ENCODE results near the gene CFAP74.
"Not testable (repeated sequence)": the region's sequence is repeated elsewhere in the genome, so short reads cannot be mapped to it uniquely, and the experiment has no call there.

The CFAP74 gene

DNA sequence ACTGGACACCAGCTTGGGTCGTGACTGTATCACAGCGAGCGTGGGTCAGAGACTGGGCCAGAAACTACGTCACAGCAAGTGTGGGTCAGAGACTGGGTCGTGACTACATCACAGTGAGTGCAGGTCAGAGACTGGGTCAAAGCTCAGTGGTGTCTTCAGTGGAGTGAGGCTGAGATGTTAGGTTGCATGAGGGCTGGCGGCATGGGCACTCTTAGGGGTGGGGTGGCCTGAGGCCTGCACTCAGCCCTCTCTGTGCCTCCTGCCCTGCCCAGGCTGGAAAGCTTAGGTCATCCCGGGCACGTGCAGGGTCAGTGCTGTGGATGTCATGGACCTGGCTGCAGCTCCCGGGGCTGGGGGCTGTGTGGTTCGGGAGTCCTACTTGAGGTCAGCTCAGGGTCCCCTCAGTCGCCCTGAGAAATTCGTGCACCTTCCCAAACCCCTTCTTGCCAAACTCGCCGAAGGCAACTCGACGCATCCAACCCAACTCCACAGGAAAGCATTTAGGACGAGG lies 19.0 kb downstream of the CFAP74 start:
- no peak for DNase-seq

DNA sequence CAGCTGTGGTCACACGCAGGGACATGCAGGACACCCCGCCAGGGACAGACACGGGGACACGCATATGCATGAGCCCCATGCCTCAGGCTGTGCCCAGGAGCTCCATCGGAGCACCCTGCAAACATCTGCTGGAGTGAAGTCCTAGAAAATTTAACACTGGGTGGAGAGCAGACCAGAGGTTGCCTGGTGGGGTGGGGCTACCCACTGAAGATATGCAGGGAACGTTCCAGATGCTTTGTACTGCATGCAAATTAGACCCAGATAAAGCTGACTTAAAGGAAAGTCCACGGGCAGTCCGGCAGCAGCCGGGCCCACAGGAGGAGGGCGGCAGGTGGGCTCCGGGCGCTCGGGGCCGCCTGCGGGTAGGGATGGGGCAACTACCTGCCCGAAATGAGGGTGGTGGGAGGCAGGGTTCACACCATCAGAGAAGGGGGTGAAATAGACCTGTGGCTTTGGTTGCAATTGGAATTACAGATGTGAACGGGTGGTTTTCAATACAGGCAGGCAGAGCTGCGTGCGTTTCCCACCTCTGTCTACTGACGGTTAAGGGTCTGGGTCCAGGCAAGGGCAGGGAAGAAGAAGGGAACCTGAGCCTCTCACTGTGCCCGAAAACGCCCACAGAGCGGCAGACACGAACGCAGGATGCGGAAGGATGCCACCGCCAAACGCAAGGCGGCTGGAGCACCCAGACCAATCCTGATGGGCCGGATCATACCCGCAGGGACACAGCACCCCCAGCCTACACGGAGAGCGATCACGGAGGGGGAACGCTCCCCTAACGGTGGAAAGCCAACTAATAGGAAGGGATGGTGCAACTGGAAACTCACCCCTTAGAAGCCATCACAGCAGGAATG lies 21.0 kb downstream of the CFAP74 start:
- DNase-seq = no peak

DNA sequence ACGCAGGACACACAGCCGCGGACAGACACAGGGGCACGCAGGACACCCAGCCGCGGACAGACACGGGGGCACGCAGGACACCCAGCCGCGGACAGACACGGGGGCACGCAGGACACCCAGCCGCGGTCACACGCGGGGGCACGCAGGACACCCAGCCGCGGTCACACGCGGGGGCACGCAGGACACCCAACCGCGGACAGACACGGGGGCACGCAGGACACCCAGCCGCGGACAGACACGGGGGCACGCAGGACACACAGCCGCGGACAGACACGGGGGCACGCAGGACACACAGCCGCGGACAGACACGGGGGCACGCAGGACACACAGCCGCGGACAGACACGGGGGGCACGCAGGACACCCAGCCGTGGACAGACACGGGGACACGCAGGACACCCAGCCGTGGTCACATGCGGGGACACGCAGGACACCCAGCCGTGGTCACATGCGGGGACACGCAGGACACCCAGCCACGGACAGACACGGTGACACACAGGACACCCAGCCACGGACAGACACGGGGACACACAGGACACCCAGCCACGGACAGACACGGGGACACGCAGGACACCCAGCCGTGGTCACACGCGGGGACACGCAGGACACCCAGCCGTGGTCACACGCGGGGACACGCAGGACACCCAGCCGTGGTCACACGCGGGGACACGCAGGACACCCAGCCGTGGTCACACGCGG lies 21.8 kb downstream of the CFAP74 start:
- DNase-seq = not testable (repeated sequence)

DNA sequence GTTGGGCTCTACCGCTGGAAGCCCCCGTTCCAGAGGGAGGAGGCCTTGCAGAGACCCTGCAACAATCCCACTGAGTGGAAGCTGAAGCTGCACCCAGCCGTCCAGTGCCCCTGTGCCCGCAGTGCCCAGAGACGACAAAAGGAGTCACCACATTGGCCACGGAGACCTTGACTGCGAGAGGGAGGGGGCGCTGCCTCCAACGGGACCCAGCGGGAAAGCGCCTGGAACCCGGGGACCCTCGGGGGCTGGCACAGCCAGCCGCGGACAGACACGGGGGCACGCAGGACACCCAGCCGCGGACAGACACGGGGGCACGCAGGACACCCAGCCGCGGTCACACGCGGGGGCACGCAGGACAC lies 22.5 kb downstream of the CFAP74 start:
- DNase-seq = no peak

DNA sequence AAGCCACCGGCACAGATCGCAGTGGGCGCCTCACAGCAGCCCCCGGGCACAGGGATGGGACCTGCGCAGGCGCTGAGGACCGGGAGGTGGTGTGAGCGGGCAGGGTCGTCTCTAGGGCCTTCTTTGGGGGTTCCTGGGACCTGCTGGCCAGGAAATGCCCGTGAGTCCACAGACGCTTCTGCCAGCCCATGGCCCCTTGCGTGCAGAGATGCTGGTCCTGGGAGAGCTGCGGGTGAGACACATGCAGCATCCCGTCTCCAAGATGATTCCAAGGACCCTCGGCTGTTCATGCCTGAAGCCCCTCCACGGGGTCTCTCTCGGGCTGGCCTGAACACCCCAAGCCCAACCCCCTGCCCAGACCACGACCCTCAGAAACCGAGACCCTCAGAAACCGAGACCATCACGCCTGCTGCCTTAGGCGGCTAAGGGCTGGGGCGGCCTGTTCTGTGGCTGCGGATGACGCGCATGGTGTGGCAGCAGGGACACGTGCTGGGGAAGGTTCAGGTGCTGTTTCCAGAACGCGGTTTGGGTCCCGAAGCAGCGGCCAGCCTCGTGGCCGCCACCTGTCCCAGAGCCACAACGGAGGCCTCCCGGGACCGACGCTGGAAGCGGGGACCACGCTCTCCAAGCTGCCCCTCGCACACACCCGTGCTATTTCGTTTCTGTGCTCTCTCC lies 23.0 kb downstream of the CFAP74 start:
- DNase-seq = no peak

DNA sequence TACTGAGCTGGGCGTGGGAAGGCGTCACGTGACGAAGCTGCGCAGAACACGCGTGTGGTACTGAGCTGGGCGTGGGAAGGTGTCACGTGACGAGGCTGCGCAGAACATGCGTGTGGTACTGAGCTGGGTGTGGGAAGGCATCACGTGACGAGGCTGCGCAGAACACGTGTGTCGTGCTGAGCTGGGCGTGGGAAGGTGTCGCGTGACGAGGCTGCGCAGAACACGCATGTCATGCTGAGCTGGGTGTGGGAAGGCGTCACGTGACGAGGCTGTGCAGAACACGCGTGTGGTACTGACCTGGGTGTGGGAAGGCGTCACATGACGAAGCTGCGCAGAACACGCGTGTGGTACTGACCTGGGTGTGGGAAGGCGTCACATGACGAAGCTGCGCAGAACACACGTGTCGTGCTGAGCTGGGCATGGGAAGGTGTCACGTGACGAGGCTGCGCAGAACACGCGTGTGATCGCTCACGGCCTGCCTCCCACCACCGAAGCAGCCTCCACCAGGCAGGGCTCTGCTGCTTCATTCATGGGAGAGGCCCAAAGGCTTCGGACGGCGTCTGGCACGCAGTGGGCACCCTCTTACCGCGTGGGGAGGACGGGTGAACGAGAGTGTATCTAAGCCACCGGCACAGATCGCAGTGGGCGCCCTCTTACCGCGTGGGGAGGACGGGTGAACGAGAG lies 24.0 kb downstream of the CFAP74 start:
- no peak for DNase-seq

DNA sequence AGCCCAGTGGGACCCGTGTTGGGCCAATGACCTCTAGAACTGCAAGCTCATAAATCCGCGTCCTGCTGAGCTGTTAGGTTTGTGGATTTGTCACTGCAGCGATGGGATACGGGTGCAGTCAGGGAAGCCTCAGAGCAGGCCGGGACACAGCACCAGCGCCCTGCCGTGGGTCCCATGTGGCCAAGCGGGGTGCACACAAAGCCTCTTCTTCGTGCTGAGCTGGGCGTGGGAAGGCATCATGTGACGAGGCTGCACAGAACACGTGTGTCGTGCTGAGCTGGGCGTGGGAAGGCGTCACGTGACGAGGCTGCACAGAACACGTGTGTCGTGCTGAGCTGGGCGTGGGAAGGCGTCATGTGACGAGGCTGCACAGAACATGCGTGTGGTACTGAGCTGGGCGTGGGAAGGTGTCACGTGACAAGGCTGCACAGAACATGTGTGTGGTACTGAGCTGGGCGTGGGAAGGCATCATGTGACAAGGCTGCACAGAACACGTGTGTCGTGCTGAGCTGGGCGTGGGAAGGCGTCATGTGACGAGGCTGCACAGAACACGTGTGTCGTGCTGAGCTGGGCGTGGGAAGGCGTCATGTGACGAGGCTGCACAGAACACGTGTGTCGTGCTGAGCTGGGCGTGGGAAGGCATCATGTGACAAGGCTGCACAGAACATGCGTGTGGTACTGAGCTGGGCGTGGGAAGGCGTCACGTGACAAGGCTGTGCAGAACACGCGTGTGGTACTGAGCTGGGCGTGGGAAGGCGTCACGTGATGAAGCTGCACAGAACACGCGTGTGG lies 24.7 kb downstream of the CFAP74 start:
- not testable (repeated sequence) for DNase-seq

DNA sequence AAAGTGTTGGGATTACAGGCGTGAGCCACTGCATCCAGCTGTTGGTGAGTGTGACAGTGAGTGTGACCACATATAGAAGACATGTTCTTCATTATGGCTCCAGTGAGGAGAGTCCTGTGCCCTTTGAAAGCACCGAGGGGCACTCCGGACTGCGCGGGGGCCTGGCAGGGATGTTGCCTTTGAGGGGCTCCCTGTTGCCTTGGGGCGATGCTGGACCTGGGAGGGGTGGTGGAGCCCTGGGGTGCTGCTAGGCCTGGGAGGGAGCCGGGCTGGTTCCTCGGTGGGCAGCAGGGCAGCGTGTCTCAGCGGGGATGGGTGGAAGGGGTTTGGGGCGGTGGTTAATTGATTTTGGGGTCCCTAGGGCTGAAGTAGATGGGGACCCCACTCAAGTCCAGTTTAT lies 25.5 kb downstream of the CFAP74 start:
- no peak for DNase-seq

DNA sequence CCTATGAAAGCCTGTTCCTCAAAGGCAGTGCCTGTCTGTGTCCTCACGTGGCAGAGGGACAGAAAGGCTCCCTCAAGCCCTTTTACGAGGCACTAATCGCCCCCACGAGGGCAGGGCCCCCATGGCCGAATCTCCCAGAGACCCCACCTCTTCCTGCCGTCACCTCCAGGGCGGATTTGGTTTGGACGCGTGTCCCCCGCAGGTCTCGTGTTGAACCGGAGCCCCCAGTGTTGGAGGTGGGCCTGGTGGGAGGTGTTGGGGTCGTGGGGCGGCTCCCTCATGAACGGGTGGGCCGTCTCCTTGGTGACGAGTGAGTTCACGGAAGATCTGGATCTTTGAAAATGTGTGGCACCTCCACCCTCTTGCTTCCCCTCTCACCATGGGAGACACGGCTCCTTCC lies 27.6 kb downstream of the CFAP74 start:
- no peak for DNase-seq

DNA sequence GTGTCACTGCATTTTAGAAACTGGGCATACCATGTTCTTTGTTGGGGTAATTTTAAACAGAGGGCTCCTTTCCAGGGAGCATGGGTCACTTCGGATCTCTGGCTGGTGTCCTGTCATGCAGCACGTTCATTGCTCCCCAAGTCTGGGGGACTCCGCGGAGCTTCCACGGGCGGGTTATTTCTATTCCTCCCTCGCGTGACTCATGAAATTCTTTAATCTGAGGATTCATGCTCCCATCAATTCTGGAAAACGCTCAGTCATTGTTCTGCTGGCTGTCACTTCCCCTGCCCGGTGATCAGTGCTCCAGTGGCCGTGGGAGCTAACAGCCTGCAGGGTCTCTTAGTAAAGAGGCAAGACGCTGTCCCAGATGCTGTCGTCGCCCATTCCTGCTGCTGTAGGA lies 28.1 kb downstream of the CFAP74 start:
- DNase-seq = no peak

DNA sequence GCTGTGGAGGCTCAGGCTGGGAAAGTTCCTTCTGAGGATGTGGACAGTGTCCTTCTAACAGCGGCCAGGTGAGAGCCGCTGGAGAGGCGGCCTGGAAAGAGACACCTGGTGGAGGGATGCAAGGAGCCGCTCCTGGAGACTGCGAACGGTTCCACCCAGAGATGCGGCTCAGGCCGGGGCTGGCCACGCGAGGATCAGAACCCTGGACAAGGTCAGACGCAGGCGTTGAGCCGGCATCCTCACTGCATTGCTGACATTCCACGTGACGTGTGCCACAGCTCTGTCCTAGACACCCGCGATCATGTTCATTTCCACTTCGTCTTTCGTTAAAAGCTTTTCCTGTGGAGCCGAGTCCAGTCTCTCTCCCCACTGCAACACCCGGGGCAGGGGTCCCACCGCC lies 28.8 kb downstream of the CFAP74 start:
- DNase-seq = no peak

DNA sequence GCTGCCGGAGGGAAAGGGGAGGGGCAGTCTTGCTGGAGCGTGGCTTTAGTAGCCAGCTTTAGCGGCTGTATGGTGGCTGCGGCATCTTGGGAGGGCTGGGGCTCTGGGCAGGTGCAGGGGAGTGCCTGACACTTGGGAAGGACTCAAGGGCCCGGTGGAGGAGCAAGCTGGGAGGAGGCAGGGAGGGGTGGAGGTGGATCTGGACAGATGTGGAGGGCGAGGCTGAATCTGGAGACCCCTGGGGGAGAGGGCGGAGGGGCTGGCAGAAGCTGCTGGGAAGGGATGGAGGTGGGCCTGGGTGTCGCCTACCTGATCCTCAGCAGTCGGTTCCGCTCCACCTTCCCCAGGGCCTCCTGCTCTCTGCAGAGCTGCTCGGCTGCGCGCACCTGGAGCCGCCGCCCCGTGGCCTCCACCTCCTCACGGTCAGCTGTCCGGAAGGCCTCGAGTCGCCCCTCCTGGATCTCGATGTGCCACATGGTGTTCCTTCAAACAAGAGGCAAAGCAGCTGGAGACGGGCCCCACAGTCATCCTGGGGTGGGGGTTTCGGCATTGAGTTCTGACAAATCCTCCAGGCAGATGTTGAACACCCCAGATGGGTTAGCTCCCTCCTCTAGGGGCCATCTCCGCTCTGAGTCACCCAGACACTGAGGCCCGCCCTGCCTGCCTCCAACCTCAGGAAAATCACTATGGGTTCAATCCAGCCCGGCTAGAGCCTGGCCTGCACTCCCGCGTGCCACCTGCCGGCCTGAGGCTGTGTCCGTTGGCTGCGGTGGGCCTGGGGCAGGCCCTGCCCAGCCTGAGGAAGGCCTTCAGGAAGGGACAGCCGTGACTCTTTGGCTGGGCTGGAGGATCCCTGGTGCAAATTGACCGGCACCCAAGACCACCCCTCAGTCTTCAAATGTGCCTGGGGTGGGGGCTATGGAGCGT lies 29.6 kb downstream of the CFAP74 start:
- no peak for DNase-seq

DNA sequence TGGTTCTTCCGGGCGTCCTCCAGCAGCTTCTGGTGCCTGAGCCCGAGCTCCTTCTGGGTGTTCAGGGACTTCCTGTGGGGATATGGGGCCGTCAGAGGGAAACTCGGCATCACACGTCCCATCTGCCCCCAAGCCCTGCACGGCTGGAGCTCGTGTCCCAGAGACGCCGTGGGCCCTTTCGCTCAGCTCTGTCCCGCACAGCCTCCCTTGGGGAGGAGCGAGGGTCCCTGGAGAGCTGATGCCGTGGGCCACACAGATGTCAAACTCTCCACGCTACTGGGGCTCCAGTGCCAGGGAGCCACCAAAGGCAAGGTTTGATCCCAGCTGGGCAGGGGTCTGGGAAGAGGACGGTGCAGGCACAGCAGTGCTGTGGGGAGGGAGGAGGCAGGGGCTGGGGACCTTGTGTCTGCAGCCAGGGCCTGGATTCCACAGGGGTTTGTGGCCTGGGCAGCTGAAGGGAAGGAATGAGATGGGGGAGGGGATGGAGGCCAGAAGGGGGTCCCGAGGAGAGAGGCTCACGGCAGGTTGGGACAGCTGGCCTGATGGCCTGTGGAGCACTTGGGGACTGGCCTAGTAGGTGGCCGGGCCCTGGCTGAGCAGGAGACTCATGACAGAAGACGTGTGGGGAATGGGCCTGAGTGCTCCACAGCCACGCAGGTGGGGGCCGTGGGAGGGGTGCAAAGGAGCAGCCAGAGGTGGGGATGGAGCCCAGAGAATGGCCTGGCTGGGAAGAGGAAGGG lies 30.4 kb downstream of the CFAP74 start:
- DNase-seq = no peak

DNA sequence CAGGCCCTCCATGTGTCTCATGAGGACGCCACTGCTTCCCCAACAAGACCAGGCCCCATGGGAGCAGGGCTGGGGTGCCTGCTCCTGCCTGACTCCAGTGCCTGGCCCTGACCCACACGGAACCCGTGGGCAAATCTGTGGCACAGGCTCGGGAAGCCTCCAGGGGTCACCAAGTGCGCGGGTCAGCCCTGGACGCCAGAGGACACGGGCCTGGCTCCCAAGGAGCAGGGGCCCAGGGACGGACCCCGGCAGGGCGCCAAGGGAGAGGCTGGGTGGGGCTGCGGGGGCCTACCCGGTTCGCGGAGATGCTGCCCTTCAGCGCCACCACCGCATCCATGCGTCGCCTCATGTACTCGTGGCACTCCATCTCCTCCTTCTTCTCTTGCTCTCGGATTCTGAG lies 31.9 kb downstream of the CFAP74 start:
- no peak for DNase-seq

DNA sequence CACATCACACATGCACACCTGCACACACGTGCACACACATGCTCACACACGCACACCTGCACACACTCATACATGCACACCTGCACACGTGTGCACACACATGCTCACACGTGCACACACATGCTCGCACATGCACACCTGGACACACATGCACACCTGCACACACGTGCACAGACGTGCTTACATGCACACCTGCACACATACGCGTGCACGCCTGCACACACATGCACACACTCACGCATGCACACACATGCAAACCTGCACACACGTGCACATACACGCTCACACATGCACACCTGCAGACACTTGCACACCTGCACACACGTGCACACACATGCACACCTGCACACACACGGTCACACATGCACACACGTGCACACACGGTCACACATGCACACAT lies 32.6 kb downstream of the CFAP74 start:
- no peak for DNase-seq

DNA sequence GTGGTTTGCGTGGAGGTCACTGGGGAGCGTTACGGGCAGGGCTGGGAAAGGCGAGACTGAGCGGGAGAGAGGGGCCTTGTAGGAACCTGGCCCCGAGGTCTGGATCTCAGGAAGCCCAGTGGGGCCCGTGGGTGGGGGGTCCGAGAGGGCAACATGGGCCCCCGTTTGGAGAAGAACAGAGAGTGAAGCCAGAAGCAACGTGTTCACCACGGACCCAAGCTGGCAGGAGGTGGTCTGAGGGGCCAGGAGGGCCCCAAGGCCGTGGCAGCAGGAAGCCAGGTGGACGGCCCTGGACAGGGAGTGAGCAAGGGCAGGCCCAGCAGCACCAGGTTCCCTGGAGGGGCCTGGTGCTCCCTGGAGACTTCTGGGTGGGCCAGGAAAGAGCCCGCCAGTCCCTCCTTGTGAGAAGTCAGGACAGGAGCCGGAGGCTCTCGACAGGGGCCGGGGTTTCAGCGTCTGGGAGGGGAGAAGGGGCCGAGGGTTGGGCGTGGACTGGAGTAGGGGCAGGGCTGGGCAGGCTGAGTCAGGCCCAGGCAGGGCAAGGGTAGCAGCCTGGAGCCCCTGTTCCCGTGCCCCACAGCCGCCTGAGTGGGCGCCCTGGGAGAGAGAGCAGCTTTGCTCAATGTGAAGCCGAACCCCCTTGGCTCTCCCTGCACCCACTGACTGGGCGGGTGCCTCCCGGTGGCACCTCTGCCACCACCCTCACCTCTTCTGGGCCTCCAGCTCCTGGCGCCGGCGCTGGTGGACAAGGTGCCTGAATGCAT lies 33.5 kb downstream of the CFAP74 start:
- no peak for DNase-seq

DNA sequence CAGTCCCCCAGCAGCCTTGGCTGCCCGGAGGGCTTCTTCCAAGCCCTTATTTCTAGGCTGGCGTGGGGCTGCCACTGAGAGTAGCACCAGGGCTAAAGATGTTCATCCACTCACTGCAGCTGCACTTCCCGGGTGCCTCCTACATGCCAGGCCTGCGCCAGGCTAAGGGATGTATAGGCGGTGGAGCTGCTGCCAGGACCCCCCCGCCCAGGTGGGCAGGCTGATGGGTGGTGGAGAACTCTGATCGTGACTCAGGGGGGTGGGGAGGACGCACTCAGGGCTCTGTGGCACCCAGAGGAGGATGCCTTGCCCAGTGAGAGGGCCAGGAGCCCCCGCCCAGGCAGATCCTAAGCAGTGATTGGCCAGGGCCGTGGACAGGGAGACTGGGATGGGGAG lies 34.1 kb downstream of the CFAP74 start:
- DNase-seq = no peak

DNA sequence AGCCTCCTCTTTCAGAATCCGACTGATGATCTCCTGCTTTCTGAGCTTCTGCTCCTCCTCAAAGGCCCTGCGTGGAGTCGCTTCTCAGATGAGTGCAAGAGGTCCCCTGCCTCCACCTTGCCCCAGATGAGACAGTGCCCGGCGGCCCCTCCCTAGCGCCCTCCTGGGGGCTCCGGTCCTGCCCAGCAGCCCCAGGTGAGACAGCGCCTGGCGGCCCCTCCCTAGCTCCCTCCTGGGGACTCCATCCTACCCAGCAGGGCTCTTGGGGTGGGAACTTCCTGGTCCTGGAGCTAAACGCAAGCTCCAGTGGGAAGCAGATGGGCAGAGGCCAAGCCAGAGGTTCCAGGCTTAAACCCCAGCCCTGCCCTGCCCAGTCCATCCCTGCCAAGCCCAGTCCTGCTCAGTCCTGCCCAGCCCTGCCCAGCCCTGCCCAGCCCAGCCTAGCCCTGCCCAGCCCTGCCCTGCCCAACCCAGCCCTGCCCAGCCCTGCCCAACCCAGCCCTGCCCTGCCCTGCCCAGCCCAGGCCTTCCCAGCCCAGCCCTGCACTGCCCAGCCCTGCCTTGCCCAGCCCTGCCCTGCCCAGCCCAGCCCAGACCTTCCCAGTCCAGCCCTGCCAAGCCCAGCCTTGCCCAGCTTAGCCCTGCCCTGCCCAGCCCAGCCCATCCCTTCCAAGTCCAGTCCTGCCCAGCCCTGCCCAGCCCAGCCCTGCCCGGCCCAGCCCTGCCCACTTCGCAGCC lies 34.6 kb downstream of the CFAP74 start:
- DNase-seq = no peak

DNA sequence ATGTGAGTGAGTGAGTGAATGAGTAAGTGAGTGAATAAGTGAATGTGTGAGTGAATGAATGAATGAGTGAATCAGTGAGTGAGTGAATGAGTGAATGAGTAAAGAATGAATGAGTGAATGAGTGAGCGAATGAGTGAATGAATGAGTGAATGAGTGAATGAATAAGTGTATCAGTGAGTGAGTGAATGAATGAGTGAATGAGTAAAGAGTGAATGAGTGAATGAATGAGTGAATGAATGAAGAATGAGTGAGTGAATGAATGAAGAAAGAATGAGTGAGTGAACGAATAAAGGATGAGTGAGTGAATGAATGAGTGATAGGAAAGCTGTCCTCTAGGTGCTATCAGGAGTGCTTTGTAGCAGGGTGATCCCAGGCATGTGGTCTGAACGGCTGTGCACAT lies 35.7 kb downstream of the CFAP74 start:
- no peak for DNase-seq
